Activated effector memory CD4-positive, alpha-beta T cell treated with anti-CD3 and anti-CD28 coated beads, Interleukin-2, amount 50 U/mL, for 16 hours (primary cell): ENCODE data around the gene RUFY4.

Experiments
- DNase-seq: peaks from one replicate; pipeline ENCODE4 v3.0.0-alpha.2; 2020

Gene RUFY4

DNA sequence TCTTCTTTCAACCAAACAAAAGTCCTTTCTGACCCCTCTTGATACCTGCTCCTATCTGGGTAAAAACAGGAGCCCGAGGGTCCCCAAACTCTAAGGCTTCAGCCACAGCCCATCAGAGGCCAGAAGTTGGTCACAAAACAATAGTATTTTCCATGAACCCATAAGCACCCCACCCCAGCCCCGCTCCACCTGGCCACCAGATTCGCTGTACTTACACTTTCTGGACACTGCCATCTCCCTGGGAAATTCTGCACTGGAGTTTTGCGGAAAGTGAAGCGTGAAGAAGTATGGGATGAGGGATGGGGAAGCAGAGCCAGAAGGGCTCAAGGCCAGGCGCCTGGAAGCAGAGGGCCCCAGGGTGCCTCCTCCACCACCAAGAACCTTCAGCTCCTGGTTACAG lies 5.2 kb upstream of the RUFY4 start:
- no peak for DNase-seq

DNA sequence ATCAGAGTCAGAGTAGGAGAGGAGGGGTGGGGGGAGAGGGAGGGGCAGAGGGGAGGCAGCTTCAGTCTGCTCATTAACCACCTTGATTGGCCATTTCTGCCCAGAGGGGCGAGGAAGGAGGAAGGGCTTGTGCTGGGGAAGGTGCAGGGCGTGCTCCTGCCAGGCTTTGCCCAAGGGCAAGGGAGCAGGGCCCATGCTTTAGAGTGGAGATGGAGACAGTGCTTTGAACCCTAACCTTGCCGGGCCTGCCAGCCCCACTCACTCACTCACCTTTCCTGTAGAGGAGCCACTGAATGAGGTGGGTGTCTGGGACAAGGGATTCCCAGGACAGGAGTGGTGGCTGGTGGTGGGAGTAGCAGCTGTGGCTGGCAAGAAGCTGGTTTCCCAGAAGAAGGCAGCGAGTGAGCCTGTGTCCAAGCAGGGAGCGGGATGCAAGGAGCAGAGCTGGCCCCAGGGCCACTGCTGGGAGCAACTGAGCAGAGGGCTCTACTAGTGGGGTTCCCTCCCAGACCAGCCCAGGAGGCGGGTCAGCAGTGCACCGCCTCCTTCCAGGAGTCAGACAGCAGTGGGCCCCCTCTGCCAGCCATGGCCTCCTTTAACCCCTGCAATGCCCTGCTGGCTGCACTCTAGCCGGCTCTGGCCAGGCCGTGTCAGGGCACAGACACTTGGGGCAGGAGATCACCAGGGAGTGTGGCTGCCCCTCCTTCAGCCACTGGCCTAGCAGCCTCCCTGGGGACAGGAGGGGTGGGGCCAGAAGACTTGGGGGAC lies 3.6 kb upstream of the RUFY4 start:
- DNase-seq = no peak

DNA sequence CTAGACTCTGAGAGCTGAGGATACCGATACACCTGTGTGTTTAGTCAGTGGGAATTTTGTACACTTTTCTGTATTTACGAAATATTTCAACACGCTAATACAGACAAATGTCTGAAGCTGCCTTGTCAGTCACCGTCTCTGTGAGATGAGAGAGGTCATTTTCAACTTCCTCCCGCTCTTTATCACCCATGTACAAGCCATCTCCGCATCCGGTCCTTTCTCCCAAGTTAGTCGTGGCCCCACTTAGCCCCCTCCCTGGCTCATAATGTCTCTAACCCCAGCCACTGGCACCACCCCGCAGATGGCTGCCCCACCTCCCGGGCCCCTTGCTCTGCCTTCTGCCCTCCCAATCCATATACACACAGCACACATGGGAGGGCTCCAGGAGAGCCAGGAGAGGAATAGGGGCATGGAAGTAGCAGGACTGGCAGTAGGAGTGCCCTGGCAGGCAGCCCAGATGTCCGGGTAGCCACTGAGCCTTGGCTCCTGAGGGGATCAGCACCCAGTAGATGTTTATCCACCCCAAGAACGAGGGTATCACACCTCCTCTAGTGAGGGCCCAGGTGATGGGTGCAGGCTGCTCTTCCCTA lies 2.0 kb upstream of the RUFY4 start:
- no peak for DNase-seq

DNA sequence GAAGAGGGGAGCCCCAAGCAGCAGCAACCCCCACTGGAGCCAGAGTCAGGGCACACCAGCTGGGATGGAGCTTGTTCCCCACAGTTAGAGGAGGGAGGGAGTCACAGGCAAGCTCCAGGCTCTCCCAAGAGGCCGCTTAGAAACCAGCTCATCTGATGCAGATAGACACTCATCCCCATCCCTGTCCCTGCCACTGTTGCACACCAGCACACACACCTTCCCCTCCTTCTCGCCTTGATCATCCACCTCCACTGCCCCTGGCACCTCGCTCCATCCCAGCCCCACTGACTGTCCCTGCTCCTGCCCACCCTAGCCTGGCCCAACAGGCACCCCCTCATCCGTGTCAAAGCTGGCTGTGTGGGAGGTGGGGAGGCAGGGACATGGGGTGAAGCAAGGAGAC lies 1.5 kb upstream of the RUFY4 start:
- DNase-seq = no peak

DNA sequence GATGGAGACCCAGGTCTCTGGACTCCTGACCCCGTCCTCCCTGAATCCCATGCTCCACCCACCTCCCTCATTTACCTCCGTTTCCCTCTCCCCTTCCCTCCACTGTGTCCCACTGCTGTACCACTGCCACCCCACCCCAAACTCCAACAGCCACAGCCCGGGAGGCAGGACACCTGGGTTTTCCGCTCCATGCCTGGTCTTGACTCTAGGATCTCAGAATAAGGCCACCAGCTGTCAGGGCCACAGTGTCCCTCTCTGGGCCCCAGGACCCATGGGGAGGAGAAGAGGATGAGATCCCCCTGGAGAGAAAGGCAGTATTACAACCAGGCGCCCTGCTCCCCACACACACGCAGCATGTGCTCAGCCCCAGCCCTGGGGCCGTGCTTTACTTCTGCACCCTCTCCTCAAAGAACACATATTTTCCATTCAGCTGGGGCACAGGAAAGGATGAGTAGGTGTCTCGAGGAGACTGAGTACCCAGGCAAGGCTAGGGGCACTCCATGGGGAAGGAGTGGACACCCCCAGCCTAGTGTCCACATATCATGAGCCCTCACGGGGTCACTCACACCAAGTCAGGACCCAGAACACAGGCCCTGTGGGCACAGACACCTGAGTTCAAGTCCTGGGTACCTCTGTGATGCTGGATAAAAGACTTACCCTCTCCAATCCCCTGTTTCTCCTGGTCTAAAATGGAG lies 700 bp downstream of the RUFY4 start:
- DNase-seq = no peak

DNA sequence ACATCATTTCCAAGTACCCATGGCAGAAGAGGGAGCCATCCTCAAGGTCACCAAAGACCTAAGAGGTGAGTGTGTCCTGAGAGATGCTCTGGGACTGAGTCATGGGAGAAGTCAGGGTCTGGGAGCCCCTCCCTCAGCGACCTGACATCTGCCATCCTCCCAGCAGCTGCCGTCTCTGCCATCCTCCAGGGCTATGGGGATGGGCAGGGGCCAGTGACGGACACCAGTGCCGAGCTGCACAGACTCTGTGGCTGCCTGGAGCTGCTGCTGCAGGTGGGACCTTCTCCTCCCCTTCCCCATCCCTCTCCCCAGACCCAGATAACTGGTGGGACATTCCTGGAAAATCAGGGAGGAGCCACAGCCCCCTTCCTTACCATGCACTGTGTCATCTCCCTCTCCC lies 1.5 kb downstream of the RUFY4 start:
- no peak for DNase-seq

DNA sequence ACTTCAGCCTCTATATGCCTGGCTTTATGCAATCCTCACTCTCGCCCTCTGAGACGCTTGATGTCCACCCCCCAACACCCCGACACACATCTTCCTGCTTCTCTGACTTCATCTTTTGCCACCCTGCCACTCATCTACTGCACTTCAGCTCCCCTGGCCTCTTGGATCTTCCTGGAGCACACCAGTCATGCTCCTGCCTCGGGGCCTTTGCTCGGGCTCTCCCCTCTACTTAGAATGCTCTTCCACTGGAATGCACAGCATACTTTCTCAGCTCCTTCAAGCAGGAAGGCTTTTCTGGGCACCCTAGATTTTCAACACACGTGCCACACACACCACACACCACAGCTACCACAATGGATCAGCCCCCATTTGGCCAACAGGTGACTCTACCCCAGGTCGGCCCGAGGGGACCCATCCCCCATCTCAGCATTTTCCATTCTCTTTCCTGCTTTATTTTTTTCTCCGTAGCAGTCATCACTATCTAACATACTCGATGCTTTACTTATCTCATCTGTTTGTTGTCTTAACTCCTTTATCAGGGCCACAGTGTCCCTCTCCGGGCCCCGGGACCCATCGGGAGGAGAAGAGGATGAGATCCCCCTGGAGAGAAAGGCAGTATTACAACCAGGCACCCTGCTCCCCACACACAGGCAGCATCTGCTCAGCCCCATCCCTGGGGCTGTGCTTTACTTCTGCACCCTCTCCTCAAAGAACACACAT lies 2.3 kb downstream of the RUFY4 start:
- DNase-seq = no peak

DNA sequence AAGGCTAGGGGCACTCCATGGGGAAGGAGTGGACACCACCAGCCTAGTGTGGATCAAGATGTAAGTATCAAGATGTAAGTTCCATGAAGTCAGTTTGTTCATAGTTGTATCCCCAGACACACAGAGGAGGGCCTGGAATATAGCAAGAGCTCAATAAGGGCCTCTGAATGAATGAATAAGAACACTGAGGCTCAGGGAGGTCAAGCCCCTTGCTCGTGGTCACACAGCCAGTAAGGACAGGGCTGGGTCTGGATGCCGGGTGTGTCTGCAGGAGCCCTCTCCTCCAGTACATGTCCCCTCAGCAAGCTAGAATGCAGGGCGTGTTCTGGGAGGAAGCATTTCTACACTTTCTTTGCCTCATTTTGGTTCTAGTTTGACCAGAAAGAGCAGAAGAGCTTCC lies 2.9 kb downstream of the RUFY4 start:
- no peak for DNase-seq

DNA sequence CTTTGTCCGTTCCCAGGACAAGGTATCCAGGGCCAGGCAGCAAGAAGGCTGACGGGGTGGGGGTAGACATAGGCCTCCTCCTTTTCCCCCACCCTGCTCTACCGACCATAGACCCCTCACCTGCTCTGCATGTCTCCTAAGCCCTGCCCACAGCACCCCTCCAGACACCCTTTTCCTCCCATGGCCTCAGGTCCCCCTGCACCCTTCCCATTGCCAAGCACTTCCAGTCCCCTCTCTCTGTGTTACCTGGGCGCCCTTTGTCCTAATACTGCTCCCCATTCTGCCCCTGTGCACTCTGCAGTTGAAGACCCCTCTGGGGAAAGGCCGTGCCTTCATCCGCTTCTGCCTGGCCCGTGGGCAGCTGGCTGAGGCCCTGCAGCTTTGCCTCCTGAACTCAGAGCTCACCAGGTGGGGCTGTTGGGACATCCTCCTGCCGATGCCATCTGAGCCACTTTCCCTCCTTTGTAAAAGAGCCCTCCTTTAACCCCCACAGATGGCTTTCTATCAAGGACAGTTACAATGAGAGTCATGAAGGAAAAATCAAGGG lies 3.5 kb downstream of the RUFY4 start:
- DNase-seq = no peak

DNA sequence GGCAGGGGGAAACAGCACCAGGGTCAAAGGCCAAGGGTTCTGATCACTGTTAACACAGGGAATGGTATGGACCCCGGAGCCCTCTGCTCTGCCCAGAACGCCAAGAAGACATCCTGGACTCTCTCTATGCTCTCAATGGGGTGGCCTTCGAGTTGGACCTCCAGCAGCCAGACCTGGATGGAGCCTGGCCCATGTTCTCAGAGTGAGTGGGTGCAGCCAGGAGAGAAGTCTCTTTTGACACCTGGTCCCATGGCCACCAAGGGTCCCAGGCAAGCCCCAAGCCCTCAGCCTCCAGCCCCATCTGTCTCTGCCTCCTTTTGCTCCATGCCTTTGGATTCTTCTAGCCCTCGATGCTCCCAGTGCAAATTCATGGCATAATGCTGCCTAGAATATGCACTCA lies 4.1 kb downstream of the RUFY4 start:
- DNase-seq = no peak

DNA sequence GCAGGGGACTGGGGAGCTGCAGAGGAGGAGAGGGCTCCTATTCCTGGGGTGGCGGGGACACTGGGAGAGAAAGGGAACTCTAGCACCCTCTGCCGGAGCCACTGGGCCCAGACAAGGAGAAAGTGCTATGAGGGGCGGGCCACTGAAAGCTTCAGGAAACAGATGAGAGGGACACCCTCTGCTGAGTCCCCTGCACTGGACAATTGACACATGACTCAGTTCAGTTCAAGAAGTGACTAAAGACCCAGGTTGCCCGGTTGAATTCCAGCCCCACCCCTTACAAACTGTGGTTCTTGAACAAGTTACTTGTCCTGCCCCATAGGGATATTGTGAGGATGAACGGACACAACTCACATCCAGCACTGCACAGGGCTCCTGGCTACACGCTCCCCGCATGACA lies 5.0 kb downstream of the RUFY4 start:
- DNase-seq = no peak

DNA sequence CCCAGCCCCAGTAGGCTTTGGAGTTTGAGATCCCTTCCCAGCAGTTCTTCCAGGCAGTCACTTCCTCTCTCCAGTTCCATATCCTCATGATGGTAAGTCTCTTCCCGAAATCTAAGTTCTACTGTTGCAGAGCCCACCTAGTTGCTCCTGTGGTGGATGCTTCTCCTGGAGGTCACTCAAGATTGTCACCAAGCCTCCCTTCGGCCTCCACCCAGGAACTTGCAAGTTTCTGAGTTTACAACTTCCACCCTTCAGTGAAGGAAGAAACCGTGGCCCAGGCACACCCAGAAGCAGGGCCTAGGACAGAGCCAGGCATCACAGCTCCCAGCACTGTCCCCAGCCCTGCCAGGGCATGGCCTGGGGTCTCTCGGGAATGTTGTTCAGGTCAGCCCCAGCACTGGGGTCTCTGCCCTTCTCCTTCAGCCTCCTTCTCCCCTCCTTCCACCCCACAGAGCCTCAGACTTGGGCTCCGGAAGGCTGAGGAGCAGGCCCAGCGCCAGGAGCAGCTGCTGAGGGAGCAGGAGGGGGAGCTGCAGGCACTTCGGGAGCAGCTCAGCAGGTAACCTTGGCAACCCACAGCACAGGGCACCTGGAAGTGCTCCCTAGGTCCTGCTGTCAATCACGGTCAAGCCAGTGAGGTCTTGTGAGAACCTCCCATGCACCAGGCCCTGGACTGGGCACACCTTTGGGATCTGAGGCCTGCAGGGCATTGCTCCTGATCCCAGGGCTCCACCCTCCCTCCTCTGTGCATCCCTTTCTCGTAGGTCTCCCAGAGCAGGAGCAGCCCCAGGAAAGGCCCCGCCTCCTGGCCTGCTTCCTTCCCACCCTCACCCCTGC lies 7.1 kb downstream of the RUFY4 start:
- no peak for DNase-seq

DNA sequence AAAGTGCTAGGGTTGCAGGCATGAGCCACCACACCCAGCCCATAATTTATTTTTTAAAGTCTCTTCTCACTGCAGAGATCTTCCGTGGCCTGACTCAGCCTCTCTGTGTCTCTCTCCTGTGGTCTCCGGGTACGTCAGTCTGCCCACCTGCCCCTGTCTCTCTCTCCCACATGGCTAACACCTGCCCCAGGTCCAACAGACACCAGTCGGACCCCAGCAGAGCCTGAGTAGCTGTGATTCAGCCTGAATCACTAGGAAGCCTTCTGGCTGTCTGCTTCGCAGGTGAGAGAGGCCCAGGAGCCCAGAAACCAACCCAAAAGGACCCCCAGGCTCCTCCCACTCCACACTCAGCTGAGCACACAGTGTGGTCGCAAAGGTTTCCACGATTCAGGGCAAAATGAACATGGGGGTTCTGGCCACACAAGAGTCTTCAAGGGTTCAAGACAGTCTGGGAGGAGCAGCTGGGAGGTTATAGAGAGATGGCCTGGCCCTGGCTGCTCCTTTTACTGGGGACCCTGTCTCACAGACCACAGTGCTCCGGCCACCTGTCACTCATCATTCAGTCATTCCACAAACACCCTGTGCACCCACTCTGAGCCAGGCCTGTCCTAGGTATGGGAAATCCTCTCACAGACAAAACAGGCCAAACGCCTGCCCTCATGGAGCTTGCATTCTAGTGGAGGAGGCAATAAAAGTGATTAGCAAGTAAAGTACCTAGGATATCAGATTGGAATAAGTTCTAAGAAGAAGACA lies 8.6 kb downstream of the RUFY4 start:
- no peak for DNase-seq

DNA sequence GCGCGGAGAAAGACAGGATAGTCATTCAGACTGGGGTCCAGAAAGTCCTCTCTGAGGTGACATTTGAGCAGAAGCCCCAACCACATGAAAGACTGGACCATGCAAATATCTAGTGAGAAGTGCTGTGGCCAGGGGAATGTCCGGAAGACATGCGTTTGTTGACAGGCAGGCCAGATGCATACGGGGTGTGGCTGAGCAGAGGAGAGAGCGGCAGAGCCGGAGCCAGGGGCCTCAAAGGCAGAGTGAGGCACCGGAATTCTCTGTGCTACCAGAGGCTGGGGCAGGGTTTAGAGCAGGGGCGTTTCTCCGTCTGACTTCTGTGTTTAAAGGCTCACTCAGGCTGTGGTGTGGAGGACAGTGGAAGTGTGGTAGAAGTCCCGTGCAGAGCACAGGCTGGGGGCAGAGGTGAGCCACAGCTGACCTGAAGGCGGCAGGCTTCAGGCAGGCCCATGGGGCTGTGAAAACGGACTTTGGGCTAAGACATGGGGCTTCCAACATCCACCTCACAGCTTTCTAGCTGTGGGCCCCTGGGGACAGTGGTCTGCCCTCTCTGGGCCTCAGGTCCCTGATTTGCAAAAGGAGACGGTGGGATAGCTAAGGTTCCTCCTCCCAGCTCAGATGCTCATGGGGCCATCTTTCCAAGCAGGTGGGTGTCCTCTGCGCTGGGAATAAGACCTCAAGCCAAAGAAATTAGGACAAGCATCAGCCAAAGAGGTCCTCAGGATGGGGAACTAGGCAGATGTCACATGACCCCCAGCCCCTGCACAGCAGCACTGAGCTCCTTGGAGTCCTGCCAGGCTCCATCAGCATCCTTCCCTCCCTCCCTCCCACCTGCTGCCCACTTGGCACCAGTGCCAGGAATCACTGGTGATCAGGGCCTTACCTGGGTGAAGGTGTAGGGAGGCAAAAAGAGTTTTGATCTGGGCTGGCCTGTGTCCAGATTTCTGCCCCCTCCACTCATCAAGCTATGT lies 11.2 kb downstream of the RUFY4 start:
- no peak for DNase-seq

DNA sequence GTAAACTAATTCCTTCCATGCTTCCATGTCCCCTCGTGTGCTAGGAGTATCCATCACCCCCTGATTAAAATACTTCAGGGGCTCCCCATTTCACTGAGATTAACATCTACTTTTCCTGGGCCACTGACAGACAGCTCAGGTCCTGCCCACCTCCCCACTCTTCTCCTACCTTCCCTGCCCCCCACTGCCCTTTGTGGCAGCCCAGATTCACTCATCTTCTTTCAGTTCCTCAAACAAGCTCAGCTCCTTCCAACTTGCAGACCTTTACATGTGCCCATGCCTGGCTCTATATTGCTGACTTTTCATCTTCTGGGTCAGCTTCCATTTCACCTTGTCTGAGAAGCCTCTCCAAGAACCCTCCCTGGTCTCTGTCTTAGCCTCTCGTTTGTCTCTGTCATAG lies 12.0 kb downstream of the RUFY4 start:
- DNase-seq = no peak

DNA sequence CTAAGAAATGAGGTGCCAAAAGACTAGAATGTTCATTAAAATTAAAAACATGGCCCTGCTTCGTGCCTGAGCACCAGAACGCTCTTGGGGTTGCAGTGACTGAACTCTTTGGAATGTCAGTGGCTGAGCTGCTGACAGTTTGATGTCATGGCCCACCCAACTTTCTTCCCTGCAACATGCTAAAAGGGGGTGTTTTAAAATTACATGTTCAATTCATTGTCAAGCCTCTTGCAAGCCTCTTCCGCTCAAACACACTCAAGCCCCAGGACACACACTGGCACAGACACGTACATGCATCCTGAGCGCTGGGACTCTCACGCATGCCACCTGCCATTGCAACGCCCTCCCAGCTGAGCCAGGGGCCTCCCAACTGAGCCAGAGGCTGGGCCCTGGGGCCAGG lies 12.6 kb downstream of the RUFY4 start:
- DNase-seq = no peak

DNA sequence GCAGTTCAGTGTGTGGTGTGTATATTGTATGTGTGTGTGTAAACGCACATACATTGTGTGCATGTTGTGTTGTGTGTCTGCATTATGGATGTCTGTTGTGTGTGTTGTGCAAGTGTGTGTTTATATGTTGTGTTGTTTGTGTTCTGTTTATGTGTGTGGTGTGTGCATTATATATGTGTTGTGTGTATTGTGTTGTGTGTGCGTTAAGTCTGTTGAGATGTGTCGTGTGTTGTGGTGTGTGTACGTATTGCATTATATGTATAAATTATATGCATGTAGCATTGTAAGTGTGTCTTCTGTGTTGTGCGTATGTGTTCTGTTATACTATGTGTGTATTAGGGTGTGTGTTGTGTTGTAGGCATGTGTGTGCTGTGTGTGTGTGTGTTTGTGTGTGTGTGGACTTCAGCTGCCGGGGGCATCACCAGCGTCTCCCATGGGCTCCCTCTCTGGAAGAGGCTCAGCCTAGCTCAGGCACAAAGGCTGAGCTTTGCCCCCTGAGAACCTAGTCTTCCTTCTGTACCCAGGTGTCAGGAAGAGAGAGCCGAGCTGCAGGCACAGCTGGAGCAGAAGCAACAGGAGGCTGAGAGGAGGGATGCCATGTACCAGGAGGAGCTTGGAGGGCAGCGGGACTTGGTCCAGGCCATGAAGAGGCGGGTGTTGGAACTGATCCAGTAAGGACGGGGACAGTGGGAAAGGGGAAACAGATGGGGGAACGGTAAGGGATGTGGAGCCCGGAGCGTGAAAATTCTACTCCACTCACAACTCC lies 13.7 kb downstream of the RUFY4 start:
- no peak for DNase-seq

DNA sequence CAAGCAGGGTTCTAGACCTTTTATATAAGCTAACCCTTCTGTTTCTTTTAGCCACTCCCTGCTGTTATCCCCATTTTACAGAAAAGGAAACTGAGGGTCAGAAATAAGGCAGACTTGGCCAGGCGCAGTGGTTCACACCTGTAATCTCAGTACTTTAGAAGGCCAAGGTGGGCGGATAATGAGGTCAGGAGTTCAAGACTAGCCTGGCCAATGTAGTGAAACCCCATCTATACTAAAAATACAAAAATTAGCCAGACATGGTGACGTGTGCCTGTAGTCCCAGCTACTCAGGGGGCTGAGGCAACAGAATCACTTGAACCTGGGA lies 14.3 kb downstream of the RUFY4 start:
- DNase-seq = no peak

DNA sequence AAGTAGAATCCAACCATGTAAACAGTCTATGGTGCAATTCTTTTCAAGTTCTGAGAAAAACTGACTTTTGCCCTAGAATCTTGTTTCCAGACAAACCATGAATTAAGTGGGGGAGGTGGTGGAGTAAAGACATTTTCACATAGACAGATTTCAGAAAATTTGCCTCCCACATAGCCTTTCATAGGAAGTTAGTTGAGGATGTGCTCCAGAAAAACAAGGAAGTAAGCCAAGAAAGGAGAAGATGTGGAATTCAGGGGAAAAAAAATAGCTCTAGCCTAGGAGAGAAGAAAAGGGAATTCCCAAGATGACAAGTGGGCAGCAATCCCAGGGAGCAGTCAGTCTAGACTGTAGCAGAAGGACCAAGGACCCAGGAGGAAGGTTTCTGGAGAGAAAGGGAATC lies 17.4 kb downstream of the RUFY4 start:
- DNase-seq = no peak

DNA sequence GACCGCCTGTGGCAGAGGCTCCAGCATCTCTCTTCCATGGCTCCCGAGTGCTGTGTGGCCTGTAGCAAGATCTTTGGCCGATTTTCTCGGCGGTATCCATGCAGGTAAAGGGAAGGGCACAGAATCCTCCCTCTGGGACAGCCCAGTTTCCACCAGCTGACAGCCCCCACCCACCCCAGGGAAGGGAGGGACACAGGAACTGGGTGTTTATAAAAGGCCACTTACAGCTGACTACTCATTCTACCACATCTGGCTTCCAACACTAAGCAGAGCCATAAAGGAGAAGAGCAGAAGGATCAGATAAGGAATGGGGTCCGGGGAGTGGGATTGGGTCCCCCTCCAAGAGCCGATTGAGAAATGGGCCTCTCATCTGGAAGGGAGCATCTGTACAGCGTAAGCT lies 20.2 kb downstream of the RUFY4 start:
- no peak for DNase-seq
